Fibroblast of mammary gland (primary cell): Measurements from ENCODE around the gene PADI6.

ENCODE experiments used
- DNase-seq: peaks from one replicate; pipeline ENCODE4 v3.0.0-alpha.2; 2010; ENCODE audit warnings: low read depth
- H3K4me3 ChIP-seq: 2 replicates; pipeline ENCODE4 v1.5.1; 2011; ENCODE audit warnings: low read depth, mild to moderate bottlenecking, low read length, moderate library complexity; ENCODE audit not compliant: control insufficient read depth
- TF ChIP-seq, protein P1 (sequence below): conservative IDR thresholded peaks from 2 replicates; pipeline ENCODE4 v1.5.1; 2011; ENCODE audit warnings: low read depth, low read length, inconsistent platforms; ENCODE audit not compliant: control insufficient read depth, insufficient read depth

PADI6 gene

DNA sequence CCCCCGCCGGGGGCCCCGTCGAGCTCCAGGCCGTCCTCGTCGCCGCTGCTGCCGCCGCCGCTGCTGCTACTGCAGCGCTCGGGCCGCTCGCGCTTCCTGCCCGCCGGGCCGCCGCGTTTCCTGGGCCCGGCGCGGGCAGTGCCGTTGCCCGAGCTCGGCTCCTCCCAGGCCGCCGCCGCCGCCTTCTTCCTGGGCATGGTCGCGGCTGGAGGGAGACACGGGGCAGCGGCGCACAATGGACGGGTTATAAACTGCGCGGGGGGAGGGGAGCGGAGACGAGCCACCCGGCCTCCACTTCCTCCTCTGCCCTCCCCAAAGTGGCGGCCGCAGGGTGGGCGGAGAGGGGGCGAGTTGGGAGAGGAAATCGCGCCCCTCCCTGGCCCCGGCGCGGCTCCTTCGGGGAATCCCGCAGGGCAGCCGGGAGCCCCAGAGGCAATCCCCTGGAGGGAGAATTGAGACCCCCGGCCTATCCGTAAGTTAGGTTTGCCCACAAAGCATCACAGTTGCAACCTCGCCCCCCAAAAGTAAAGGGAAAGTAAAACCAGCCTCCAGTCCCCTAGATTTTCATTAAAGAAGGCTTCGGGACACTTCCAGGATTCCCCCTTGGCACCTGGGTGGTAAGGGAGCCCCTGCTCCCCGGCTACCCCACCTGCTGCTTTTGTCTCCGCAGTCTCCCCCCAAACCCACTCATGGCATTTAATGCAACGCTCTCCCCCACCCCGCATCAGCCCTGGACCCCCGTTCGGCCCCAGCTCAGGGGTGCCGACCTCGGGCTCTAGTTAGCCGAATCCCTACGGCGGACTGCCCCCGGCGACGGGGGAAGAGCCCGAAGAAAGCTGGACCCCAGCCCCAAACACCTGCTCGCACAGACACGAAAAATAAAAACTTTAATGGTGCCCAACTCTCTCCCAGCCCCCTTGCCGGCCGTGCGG, 66.6 kb downstream of the PADI6 start:
- peak overlapping the region; percentile 90 for H3K4me3 ChIP-seq
- TF ChIP-seq, protein P1, sequence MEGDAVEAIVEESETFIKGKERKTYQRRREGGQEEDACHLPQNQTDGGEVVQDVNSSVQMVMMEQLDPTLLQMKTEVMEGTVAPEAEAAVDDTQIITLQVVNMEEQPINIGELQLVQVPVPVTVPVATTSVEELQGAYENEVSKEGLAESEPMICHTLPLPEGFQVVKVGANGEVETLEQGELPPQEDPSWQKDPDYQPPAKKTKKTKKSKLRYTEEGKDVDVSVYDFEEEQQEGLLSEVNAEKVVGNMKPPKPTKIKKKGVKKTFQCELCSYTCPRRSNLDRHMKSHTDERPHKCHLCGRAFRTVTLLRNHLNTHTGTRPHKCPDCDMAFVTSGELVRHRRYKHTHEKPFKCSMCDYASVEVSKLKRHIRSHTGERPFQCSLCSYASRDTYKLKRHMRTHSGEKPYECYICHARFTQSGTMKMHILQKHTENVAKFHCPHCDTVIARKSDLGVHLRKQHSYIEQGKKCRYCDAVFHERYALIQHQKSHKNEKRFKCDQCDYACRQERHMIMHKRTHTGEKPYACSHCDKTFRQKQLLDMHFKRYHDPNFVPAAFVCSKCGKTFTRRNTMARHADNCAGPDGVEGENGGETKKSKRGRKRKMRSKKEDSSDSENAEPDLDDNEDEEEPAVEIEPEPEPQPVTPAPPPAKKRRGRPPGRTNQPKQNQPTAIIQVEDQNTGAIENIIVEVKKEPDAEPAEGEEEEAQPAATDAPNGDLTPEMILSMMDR, result no peak
- peak; percentile 41 for DNase-seq

DNA sequence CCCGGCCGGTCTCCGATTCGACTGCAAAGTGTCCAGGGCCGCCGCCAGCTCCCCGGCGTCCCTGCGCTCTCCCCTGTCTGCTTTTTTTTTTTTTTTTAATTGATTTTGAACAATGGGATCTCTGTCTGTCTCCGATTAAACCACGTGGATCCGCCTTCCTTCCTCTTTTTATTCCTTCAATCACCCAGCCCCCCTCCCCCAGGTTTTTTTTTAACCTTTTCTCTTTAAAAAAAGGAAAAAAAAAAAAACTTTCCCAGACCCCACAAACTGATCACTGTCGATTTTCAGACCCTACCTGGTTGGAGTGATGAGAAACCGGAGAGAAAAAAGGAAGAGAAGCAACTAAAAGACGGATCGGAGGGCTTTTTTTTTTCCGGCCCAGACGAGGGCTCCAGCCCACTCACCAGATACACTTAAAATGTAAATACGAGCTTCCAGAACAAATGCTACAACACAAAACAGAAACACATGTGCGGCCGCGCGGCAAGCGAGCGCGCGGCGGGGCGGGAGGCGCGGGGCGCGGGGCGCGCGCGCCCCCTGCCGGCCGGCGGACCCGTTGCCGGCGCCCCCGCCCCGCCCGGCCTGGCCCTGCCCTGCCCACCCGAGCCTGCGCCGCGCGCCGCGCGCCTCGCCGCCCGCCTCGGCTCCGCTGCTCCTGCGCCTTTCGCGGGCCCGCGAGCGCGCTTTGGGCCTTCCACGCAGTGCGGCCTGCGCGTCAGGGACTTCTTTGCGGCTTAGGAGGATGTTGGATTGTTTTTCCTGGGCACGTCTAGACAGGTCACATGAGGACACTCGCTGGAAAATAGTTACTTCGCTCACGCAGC, 67.5 kb downstream of the PADI6 start, which contains the start of gene RCC2:
TSS of gene RCC2 (minus strand) at position 428 of the 824 bp plus-strand sequence. CDS start 1,163 bp downstream, outside the sequence.
- H3K4me3 ChIP-seq, result peak within 1 kb of the TSS; percentile 90
- DNase-seq, result peak; percentile 78
- TF ChIP-seq, protein P1, result no peak

DNA sequence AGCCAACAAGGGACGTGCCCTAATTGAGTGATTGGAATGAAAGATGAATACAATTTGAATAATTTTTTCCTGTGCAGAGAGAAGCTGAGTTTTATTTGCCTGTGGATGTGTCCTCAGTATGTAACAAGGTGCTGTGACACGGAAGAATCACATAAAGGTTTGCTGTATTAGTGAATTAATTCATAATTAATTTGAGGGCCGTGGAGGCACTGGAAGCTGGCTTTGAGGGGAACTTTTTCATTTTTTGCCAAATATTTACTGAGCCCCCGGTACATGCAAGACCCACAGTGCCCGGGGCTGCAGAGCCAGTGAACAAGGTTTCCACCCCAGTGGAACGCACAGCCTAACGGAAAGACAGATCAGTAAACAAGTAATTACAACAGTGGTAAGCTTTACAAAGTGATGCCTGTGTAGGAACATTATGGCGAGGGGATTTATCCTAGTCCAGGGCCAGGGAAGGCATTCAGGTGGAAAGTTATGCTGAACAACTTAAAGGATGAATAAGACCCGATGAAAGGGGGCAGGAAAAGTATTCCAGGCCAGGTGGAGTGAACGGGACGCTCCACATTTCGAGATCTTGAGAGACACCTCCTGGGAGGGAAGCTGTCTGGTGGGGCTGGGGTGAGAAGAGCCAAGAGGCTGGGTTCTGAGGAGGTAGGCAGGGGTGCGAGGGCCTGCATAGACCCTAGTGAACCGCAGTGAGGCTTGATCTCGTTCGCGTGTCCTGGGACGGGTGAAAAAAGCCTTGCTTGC, 68.3 kb downstream of the PADI6 start:
- TF ChIP-seq, protein P1, result no peak
- H3K4me3 ChIP-seq, result peak overlapping the region; percentile 59
- DNase-seq, result no peak

DNA sequence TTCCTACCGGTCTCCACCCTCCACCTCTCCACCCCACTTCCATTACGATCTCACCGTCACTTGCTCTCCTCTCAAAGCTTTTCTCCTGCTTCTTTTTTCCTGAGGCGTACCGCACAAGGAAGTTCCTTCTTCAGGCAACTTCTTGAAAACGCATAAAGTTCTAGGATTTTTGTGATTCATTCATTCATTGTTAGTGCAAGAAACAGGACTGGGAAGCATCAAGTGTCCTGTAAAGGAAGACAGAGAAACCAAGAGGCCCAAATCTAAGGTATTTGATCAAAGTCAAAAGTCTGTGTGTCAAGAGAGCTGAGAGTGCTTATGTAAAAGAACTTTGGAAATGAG, 68.8 kb downstream of the PADI6 start:
- no peak overlapping the region for H3K4me3 ChIP-seq
- no peak for DNase-seq

DNA sequence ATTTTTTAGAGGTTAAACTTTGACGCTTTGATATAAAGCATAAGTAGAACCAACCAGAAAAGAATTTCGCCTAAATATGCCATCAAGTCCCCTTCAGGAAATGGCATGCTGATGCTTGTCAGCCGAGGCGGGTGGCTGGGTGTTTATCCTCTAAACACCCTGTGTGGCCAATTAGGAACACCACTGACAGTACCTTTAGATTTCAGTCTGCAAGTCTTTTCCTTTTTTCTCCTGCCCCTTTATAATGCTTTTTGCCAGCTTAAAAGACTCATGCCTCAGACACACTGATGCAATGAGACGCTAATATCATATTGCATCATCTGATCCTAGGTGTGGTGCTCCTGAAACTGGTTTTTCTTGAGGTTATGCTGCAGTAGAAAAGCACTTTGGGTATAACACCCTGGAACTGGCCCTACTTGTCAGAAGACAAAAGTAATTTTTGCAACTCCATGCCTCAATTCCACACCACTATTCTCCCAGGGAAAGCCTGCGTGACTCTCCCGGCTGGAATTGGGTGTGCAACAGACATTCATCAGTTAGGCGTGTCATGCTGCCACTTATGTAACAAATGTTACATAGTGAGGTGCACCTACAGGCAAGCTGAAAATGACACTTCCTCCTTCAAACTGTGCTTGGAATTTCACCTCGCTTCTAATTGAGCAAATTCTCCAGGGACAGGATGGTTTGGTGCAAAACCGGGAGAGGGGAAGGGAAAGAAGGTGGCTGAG, 69.4 kb downstream of the PADI6 start:
- peak; percentile 47 for DNase-seq
- TF ChIP-seq, protein P1, result no peak
- no peak overlapping the region for H3K4me3 ChIP-seq

More for the DNA sequence above, 68.8 kb downstream of the PADI6 start:
- TF ChIP-seq, protein P1, result no peak
